Tibial nerve (tissue), 4 donors: ENCODE data around the gene P2RY11. TPM values are rescaled to one million over a fixed set of nuclear protein-coding genes. Genes with fewer than 3 reads are reported as not detected.

ENCODE experiments used
- DNase-seq, 2 donors: peaks; one replicate each; pipeline ENCODE4 v3.0.0-alpha.2; 2019; ENCODE audit warnings: low spot score in 2 of 2
- H3K27ac ChIP-seq, 4 donors: fragments of 200-600 bp; sonication (generic) in 3 of 4; one replicate each; pipeline ENCODE4 v1.5.1; 2017 to 2019; ENCODE audit warnings: mild to moderate bottlenecking in 1 of 4
- H3K27me3 ChIP-seq, 2 donors: fragments of 200-600 bp; sonication (generic) in 1 of 2; one replicate each; pipeline versions ENCODE4 v1.5.1 to v1.6.0; 2017 to 2019
- H3K36me3 ChIP-seq, 3 donors: fragments of 200-600 bp; sonication (generic); one replicate each; pipeline ENCODE4 v1.5.1; 2018 to 2019
- H3K4me1 ChIP-seq, 4 donors: fragments of 200-600 bp; sonication (generic) in 3 of 4; one replicate each; pipeline ENCODE4 v1.5.1; 2017 to 2019
- H3K4me3 ChIP-seq, 4 donors: fragments of 200-600 bp; sonication (generic) in 3 of 4; one replicate each; pipeline ENCODE4 v1.5.1; 2017 to 2019; ENCODE audit warnings: mild to moderate bottlenecking in 1 of 4, moderate library complexity in 1 of 4
- H3K9me3 ChIP-seq, 4 donors: fragments of 200-600 bp; sonication (generic) in 3 of 4; one replicate each; pipeline ENCODE4 v1.5.1; 2017 to 2019
- CTCF ChIP-seq, 5 experiments: fragments of 200-600 bp in 3 of 5; fragments of 450-650 bp in 2 of 5; sonication (generic) in 3 of 5; IDR thresholded peaks; one replicate each; pipeline ENCODE4 v1.5.1; 2016 to 2019; ENCODE audit warnings: antibody characterized with exemption in 5 of 5, mild to moderate bottlenecking in 3 of 5, moderate library complexity in 2 of 5
- EP300 ChIP-seq, 2 donors: sonication (generic); formaldehyde crosslinking; IDR thresholded peaks; one replicate each; pipeline ENCODE4 v1.6.1; 2017; ENCODE audit warnings: antibody characterized with exemption in 2 of 2, mild to moderate bottlenecking in 1 of 2
- POLR2A ChIP-seq, 2 donors: fragments of 450-650 bp; IDR thresholded peaks; one replicate each; pipeline ENCODE4 v1.6.1; 2017; ENCODE audit warnings: antibody characterized with exemption in 2 of 2, mild to moderate bottlenecking in 2 of 2, moderate library complexity in 2 of 2
- WGBS, 2 donors: methylation state at CpG; one replicate each; pipeline ENCODE4 v1.1.5; 2018; 5-methylcytosine and 5-hydroxymethylcytosine counted together
- total RNA-seq, 4 donors: library from RNA; depleted of rRNA; stranded (reverse); fragments of >200 nt; gene quantifications; one replicate each; pipeline ENCODE4 v1.1.0, GENCODE V29; 2016

Gene P2RY11
- total RNA-seq, 4 donors from 2014 or later: 2.1 to 19.5 (median 4.2) TPM

DNA sequence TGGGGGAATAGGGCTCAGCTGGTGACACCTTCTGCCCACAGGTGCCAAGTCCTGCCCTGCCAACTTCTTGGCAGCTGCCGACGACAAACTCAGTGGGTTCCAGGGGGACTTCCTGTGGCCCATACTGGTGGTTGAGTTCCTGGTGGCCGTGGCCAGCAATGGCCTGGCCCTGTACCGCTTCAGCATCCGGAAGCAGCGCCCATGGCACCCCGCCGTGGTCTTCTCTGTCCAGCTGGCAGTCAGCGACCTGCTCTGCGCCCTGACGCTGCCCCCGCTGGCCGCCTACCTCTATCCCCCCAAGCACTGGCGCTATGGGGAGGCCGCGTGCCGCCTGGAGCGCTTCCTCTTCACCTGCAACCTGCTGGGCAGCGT lies 2.1 kb downstream of the P2RY11 start:
- WGBS, 2 donors: 77 to 81% methylated on average over 17 of the region's 19 CpGs
- Histone ChIP-seq H3K27ac (peak overlapping the region in 1 of 4 donors; percentile 26), H3K27me3 (no peaks in the 10 kb centered on the region), H3K4me3 (no peak overlapping the region), H3K36me3 (peaks cover 17 to 95% (median 43%) of the 10 kb centered on the region in 3 donors), H3K4me1 (peaks cover 0 to 41% (median 8%) of the 10 kb centered on the region in 4 donors), H3K9me3 (no peaks in the 10 kb centered on the region)
- DNase-seq: no peak
- TF ChIP-seq EP300 (IDR thresholded peaks at IDR 0.05) (no peak), POLR2A (IDR thresholded peaks at IDR 0.05) (no peak), CTCF (IDR thresholded peaks at IDR 0.05) (no peak)

- peaks cover 15 to 92% (median 43%) of the 10 kb centered on the region in 3 donors for H3K36me3 ChIP-seq
- no peak for DNase-seq
- no peaks in the 10 kb centered on the region for H3K27me3 ChIP-seq
- H3K4me1 ChIP-seq: peaks cover 0 to 46% (median 13%) of the 10 kb centered on the region in 4 donors
- 85 to 88% methylated on average over 16 to 30 of the region's 43 CpGs for WGBS, 2 donors
- H3K27ac ChIP-seq: no peak overlapping the region
- TF ChIP-seq POLR2A (IDR thresholded peaks at IDR 0.05) (no peak), EP300 (IDR thresholded peaks at IDR 0.05) (no peak), CTCF (IDR thresholded peaks at IDR 0.05) (no peak)
- H3K4me3 ChIP-seq: no peak overlapping the region
- H3K9me3 ChIP-seq: no peaks in the 10 kb centered on the region
Measured at GRCh38 chr19:10113964-10114650, 2.6 kb downstream of the P2RY11 start.

GRCh38 chr19:10114651-10115391 lies 3.3 kb downstream of the P2RY11 start:
- WGBS, 2 donors: 64 to 69% methylated on average over 21 to 24 of the region's 26 CpGs
- DNase-seq: no peak
- TF ChIP-seq EP300 (IDR thresholded peaks at IDR 0.05) (peak in 1 of 2 donors; percentile 3), CTCF (IDR thresholded peaks at IDR 0.05) (no peak)
- H3K36me3 ChIP-seq: peaks cover 8 to 85% (median 40%) of the 10 kb centered on the region in 3 donors
- no peak overlapping the region for H3K4me3 ChIP-seq
- H3K27ac ChIP-seq: no peak overlapping the region
- peaks cover 0 to 48% (median 15%) of the 10 kb centered on the region in 4 donors for H3K4me1 ChIP-seq
- no peaks in the 10 kb centered on the region for H3K9me3 ChIP-seq
- no peaks in the 10 kb centered on the region for H3K27me3 ChIP-seq

DNA sequence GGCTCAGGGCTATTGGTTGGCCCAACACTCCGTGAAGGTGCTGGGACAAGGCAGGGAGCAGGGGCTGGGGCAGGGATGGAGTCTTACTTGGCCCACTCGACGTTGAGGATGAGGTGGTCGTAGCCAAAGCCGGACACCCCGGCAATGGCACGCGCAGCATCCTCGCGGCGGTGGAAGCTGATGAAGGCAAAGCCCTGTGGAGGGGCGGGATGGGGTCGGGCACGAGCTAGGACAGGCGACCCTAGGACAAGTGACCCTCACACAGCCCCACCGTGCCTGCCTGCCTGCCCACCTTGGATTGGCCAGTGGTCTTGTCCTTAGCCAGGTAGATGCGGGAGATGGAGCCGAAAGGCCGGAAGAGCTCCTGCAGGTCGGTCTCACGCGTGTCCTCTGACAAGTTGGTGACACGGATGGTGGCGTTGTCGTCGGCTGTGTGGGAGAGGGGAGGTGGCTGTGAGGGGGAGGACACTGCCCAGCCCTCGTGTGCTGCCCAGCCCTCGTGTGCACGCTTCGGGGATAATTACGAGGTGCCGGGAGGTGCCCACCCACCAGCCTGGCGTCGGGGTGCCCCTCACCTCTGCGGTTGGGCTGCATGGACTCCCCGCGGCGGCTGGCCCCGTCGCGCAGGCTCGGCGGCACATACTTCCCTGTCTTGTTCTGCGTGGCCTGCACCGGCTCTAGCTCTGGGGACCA lies 4.0 kb downstream of the P2RY11 start:
- no peak for TF ChIP-seq CTCF (IDR thresholded peaks at IDR 0.05)
- no peak for TF ChIP-seq EP300 (IDR thresholded peaks at IDR 0.05)
- TF ChIP-seq POLR2A (IDR thresholded peaks at IDR 0.05): no peak
- H3K4me1 ChIP-seq: peaks cover 0 to 55% (median 17%) of the 10 kb centered on the region in 4 donors
- H3K27me3 ChIP-seq: no peaks in the 10 kb centered on the region
- 82 to 86% methylated on average over 39 to 45 of the region's 45 CpGs for WGBS, 2 donors
- DNase-seq: no peak
- no peak overlapping the region for H3K4me3 ChIP-seq
- H3K9me3 ChIP-seq: no peaks in the 10 kb centered on the region
- no peak overlapping the region for H3K27ac ChIP-seq
- H3K36me3 ChIP-seq: peaks cover 6 to 78% (median 33%) of the 10 kb centered on the region in 3 donors
